Right lobe of liver (tissue), 4 donors: ENCODE measurements around the gene DST.

Source experiments
- POLR2A ChIP-seq: fragments of 450-650 bp; IDR thresholded peaks from one replicate; pipeline ENCODE4 v1.6.1; 2017; ENCODE audit warnings: antibody characterized with exemption, mild to moderate bottlenecking
- TF ChIP-seq, protein P1 (sequence below), 4 donors: fragments of 200-600 bp in 3 of 4; fragments of 450-650 bp in 1 of 4; IDR thresholded peaks; one replicate each; pipeline versions ENCODE4 v1.5.1 to v1.8.0; 2016 to 2022; ENCODE audit warnings: antibody characterized with exemption in 4 of 4, mild to moderate bottlenecking in 2 of 4
- donor health status: DM: no; HTN: no; CAD: no.
- donor health status: DM: no; HTN: no; CAD: no.
- donor health status: DM: no; HTN: yes; CAD: no.

DNA sequence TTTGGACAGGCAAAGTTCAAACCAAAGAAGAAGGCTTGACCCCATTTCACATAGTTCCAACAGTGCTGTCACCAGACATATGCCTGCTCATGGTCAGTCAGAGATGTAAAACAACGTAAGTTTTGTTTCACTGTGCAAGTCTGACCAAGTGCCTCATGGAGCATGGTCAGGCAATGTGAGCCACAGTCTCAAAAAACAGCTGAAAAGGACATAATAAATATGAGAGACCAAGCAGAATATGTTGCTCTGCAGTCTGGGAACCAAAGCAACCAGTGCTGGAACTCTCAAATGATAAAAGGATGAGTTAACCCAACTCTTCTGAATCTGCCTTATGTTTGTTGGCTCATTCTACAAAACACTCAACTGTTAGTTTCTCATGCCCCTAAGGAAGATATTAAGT lies 39.9 kb upstream of the DST start:
- TF ChIP-seq, protein P1, sequence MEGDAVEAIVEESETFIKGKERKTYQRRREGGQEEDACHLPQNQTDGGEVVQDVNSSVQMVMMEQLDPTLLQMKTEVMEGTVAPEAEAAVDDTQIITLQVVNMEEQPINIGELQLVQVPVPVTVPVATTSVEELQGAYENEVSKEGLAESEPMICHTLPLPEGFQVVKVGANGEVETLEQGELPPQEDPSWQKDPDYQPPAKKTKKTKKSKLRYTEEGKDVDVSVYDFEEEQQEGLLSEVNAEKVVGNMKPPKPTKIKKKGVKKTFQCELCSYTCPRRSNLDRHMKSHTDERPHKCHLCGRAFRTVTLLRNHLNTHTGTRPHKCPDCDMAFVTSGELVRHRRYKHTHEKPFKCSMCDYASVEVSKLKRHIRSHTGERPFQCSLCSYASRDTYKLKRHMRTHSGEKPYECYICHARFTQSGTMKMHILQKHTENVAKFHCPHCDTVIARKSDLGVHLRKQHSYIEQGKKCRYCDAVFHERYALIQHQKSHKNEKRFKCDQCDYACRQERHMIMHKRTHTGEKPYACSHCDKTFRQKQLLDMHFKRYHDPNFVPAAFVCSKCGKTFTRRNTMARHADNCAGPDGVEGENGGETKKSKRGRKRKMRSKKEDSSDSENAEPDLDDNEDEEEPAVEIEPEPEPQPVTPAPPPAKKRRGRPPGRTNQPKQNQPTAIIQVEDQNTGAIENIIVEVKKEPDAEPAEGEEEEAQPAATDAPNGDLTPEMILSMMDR (IDR thresholded peaks at IDR 0.05) = no peak
- no peak for TF ChIP-seq POLR2A
